Stimulated activated CD4-positive, alpha-beta T cell treated with anti-CD3 and anti-CD28 coated beads, Interleukin-1b, Interleukin-23, amount 100 ng/mL, for 1 hour (primary cell): ENCODE measurements around the gene DPH1.
"Not testable (repeated sequence)": the region's sequence is repeated elsewhere in the genome, so short reads cannot be mapped to it uniquely, and the experiment has no call there.

Experiments used
- DNase-seq, 2 donors: peaks; one replicate each; pipeline ENCODE4 v3.0.0-alpha.2; 2020; ENCODE audit warnings: low read depth in 2 of 2

DPH1 gene

GRCh38 chr17:2008332-2009126, 21.4 kb upstream of the DPH1 start:
- DNase-seq, result no peak

- DNase-seq, result no peak
Measured at GRCh38 chr17:2009737-2010136, 20.2 kb upstream of the DPH1 start.

GRCh38 chr17:2011411-2012371, 18.3 kb upstream of the DPH1 start:
- DNase-seq, result no peak

- DNase-seq, result no peak
Measured at GRCh38 chr17:2012499-2012898, 17.5 kb upstream of the DPH1 start.

- DNase-seq, result not testable (repeated sequence)
Measured at GRCh38 chr17:2013220-2013993, 16.5 kb upstream of the DPH1 start.

- DNase-seq, result no peak
Measured at GRCh38 chr17:2013994-2014317, 16.0 kb upstream of the DPH1 start.

- no peak for DNase-seq
Measured at GRCh38 chr17:2015314-2015713, 14.6 kb upstream of the DPH1 start.

GRCh38 chr17:2016494-2016893, 13.5 kb upstream of the DPH1 start:
- DNase-seq, result no peak

GRCh38 chr17:2017274-2017941, 12.5 kb upstream of the DPH1 start:
- DNase-seq, result no peak

- no peak for DNase-seq
Measured at GRCh38 chr17:2018716-2019510, 11.0 kb upstream of the DPH1 start.

- DNase-seq, result no peak
Measured at GRCh38 chr17:2019723-2020122, 10.2 kb upstream of the DPH1 start.

GRCh38 chr17:2020721-2021120, 9.2 kb upstream of the DPH1 start:
- no peak for DNase-seq

GRCh38 chr17:2022647-2023240, 7.2 kb upstream of the DPH1 start:
- no peak for DNase-seq

GRCh38 chr17:2023256-2023655, 6.7 kb upstream of the DPH1 start:
- DNase-seq, result no peak

- DNase-seq, result no peak
Measured at GRCh38 chr17:2023692-2024571, 6.0 kb upstream of the DPH1 start.

GRCh38 chr17:2024572-2025219, 5.3 kb upstream of the DPH1 start:
- DNase-seq, result no peak

GRCh38 chr17:2025220-2025621, 4.7 kb upstream of the DPH1 start, which contains the start of gene RTN4RL1:
TSS of gene RTN4RL1 (minus strand) at chr17:2025334. CDS start at chr17:2024865, 469 bp downstream.
- peak; percentile 42 to 53 for DNase-seq

- DNase-seq, result no peak
Measured at GRCh38 chr17:2025622-2026309, 4.2 kb upstream of the DPH1 start.
